Fibroblast of villous mesenchyme (primary cell): ENCODE results near the gene DYNC1I1. TPM values are rescaled to one million over a fixed set of nuclear protein-coding genes. Genes with fewer than 3 reads are reported as not detected.
A peak's percentile ranks its signal among the peaks of the same experiment; 100 is the strongest.

ENCODE experiments used
- DNase-seq: peaks from one replicate; pipeline ENCODE4 v3.0.0-alpha.2; 2010; ENCODE audit warnings: low read depth
- H3K4me3 ChIP-seq: 2 replicates; pipeline ENCODE4 v1.5.1; 2011; ENCODE audit warnings: low read depth, mild to moderate bottlenecking, low read length
- CTCF ChIP-seq: IDR thresholded peaks from 2 replicates; pipeline ENCODE4 v1.5.1; 2012; ENCODE audit warnings: low read depth, mild to moderate bottlenecking, low read length; ENCODE audit not compliant: insufficient read depth
- total RNA-seq: library from RNA; depleted of rRNA; stranded (reverse); fragments of >200 nt; gene quantifications from 2 replicates; pipeline ENCODE4 v1.2.3, GENCODE V29; 2012

Gene DYNC1I1
- total RNA-seq, 1 donor: 0.43 TPM

GRCh38 chr7:96136600-96137239 is 364.4 kb downstream of the DYNC1I1 start:
- no peak for DNase-seq
- no peak for TF ChIP-seq CTCF
- H3K4me3 ChIP-seq: no peak overlapping the region

GRCh38 chr7:96143495-96144259 is 371.3 kb downstream of the DYNC1I1 start:
- no peak for DNase-seq
- TF ChIP-seq CTCF: no peak
- H3K4me3 ChIP-seq: no peak overlapping the region

- no peak for TF ChIP-seq CTCF
- peak; percentile 37 for DNase-seq
- H3K4me3 ChIP-seq: no peak overlapping the region
Measured at GRCh38 chr7:96144260-96144526, 371.8 kb downstream of the DYNC1I1 start.

Other genes with a start within 250 kb of the DYNC1I1 start
- gene PDK4, start 176.0 kb upstream of the DYNC1I1 start, total RNA-seq: under 0.01 TPM in 2 replicates